Upper lobe of right lung (tissue), 1 donor: ENCODE measurements around the gene SCAPER. TPM values are rescaled to one million over a fixed set of nuclear protein-coding genes. Genes with fewer than 3 reads are reported as not detected.

Source experiments
- ATAC-seq: fragments of 200-7000 bp; cut with Tn5 transposase; one replicate; pipeline ENCODE4 v1.9.1; 2020; ENCODE audit warnings: mild to moderate bottlenecking, moderate library complexity
- DNase-seq: peaks from one replicate; pipeline ENCODE4 v3.0.0-alpha.2; 2020
- H3K27ac ChIP-seq: fragments of 200-600 bp; one replicate; pipeline ENCODE4 v1.8.0; 2022
- H3K27me3 ChIP-seq: fragments of 200-600 bp; one replicate; pipeline ENCODE4 v1.8.0; 2022; ENCODE audit warnings: mild to moderate bottlenecking
- H3K36me3 ChIP-seq: fragments of 200-600 bp; one replicate; pipeline ENCODE4 v1.8.0; 2022
- H3K4me1 ChIP-seq: fragments of 200-600 bp; one replicate; pipeline ENCODE4 v1.8.0; 2022
- H3K4me3 ChIP-seq: fragments of 200-600 bp; one replicate; pipeline ENCODE4 v1.8.0; 2022; ENCODE audit warnings: mild to moderate bottlenecking
- H3K9me3 ChIP-seq: fragments of 200-600 bp; one replicate; pipeline ENCODE4 v1.8.0; 2022
- CTCF ChIP-seq: fragments of 200-600 bp; IDR thresholded peaks from one replicate; pipeline ENCODE4 v1.8.0; 2022; ENCODE audit warnings: antibody characterized with exemption
- intact Hi-C: fragments of 100-400 bp; cut with DNase I; formaldehyde crosslinking; loops from one replicate; pipeline ENCODE4 v1.11.0; 2022
- total RNA-seq: library from RNA; stranded (reverse); fragmentation: NEBNext Ultra II Directional; extraction: Animal tissue kit (Norgen Biotek cat#: 25700); gene quantifications from one replicate; pipeline ENCODE4 v1.2.1, GENCODE V29; 2021
- donor health status: DM: no; HTN: yes; CAD: no; lungs with severe emphysema.

SCAPER gene
- total RNA-seq, 1 donor from 2014 or later: 44.3 TPM

GRCh38 chr15:76391847-76392246, 513.3 kb downstream of the SCAPER start:
- no peak for DNase-seq
- no peaks in the 10 kb centered on the region for H3K36me3 ChIP-seq
- intact Hi-C loops: no loop called here
- TF ChIP-seq CTCF: no peak
- no peaks in the 10 kb centered on the region for H3K9me3 ChIP-seq
- H3K4me3 ChIP-seq: no peak overlapping the region
- H3K27me3 ChIP-seq: no peaks in the 10 kb centered on the region
- no peak for ATAC-seq
- H3K27ac ChIP-seq: no peak overlapping the region
- no peaks in the 10 kb centered on the region for H3K4me1 ChIP-seq

GRCh38 chr15:76391309-76391708, 513.8 kb downstream of the SCAPER start:
- no peak for ATAC-seq
- H3K9me3 ChIP-seq: no peaks in the 10 kb centered on the region
- no peaks in the 10 kb centered on the region for H3K36me3 ChIP-seq
- H3K4me1 ChIP-seq: no peaks in the 10 kb centered on the region
- H3K27me3 ChIP-seq: no peaks in the 10 kb centered on the region
- H3K4me3 ChIP-seq: no peak overlapping the region
- no peak for TF ChIP-seq CTCF
- intact Hi-C loops: no loop called here
- DNase-seq: no peak
- H3K27ac ChIP-seq: no peak overlapping the region

- intact Hi-C loops: no loop called here
- H3K4me1 ChIP-seq: no peaks in the 10 kb centered on the region
- no peak for TF ChIP-seq CTCF
- DNase-seq: no peak
- H3K27me3 ChIP-seq: no peaks in the 10 kb centered on the region
- no peak overlapping the region for H3K27ac ChIP-seq
- no peak overlapping the region for H3K4me3 ChIP-seq
- H3K36me3 ChIP-seq: no peaks in the 10 kb centered on the region
- no peaks in the 10 kb centered on the region for H3K9me3 ChIP-seq
- no peak for ATAC-seq
Measured at GRCh38 chr15:76390571-76390970, 514.6 kb downstream of the SCAPER start.

- intact Hi-C loops: no loop called here
- Histone ChIP-seq H3K27ac (no peak overlapping the region), H3K36me3 (no peaks in the 10 kb centered on the region), H3K4me1 (no peaks in the 10 kb centered on the region), H3K4me3 (no peak overlapping the region), H3K27me3 (no peaks in the 10 kb centered on the region), H3K9me3 (no peaks in the 10 kb centered on the region)
- ATAC-seq: no peak
- no peak for TF ChIP-seq CTCF
- DNase-seq: no peak
Measured at GRCh38 chr15:76386926-76387325, 518.2 kb downstream of the SCAPER start.

GRCh38 chr15:76386178-76386577, 519.0 kb downstream of the SCAPER start:
- no peak for TF ChIP-seq CTCF
- no peak for ATAC-seq
- H3K4me3 ChIP-seq: no peak overlapping the region

GRCh38 chr15:76384409-76384808, 520.7 kb downstream of the SCAPER start:
- DNase-seq (no peak), ATAC-seq (no peak)
- Histone ChIP-seq H3K36me3 (no peaks in the 10 kb centered on the region), H3K4me3 (no peak overlapping the region), H3K27ac (no peak overlapping the region), H3K9me3 (no peaks in the 10 kb centered on the region), H3K4me1 (no peaks in the 10 kb centered on the region), H3K27me3 (no peaks in the 10 kb centered on the region)
- intact Hi-C loops: no loop called here
- no peak for TF ChIP-seq CTCF

More at GRCh38 chr15:76386178-76386577, 519.0 kb downstream of the SCAPER start:
- H3K4me1 ChIP-seq: no peaks in the 10 kb centered on the region
- DNase-seq: no peak
- H3K27ac ChIP-seq: no peak overlapping the region
- no peaks in the 10 kb centered on the region for H3K36me3 ChIP-seq
- no peaks in the 10 kb centered on the region for H3K27me3 ChIP-seq
- intact Hi-C loops: no loop called here
- H3K9me3 ChIP-seq: no peaks in the 10 kb centered on the region
